ENCODE measurements around the gene ZFX. TPM values are rescaled to one million over a fixed set of nuclear protein-coding genes. Genes with fewer than 3 reads are reported as not detected.

The ZFX gene
- total RNA-seq, result 10 to 100 TPM; 38.8 to 40.4 TPM

GRCh38 chrX:24149351-24150050 is at the start of gene ZFX:
Gene ZFX, plus strand, starts transcription at chrX:24149729. Its CDS starts 23,014 bp downstream, at chrX:24172743.
- peak within 1 kb of the TSS; percentile 93 for H3K4me3 Mint-ChIP-seq
- ChIA-PET CTCF (no interaction called here), POLR2A (no interaction called here)
- DNase-seq (peak; percentile 59), ATAC-seq (peak; percentile 45)
- H3K27me3 Mint-ChIP-seq, result no peaks in the 10 kb centered on the region
- peak within 1 kb of the TSS; percentile 92 for H3K27ac Mint-ChIP-seq
- no peaks in the 10 kb centered on the region for H3K9me3 Mint-ChIP-seq
- peaks cover 51% of the 10 kb centered on the region for H3K4me1 Mint-ChIP-seq (ENCODE audit: low read depth)
- no peak for TF ChIP-seq CTCF (IDR thresholded peaks at IDR 0.05)
- H3K36me3 Mint-ChIP-seq (ENCODE audit: low read depth), result peaks cover 27% of the 10 kb centered on the region
- intact Hi-C loops (cut with micrococcal nuclease), result loop anchor here (5.0 kb wide), 1 partner anchor 67 kb away; no protein-coding TSS in a partner anchor

GRCh38 chrX:24100713-24101112 is 48.8 kb upstream of the ZFX start:
- peak; percentile 28 for DNase-seq
- CTCF ChIA-PET, result interaction anchor here (1.2 kb wide), 1 partner anchor 544 kb away, joined by 3 read pairs; no protein-coding TSS in a partner anchor

GRCh38 chrX:24110069-24110468 is 39.5 kb upstream of the ZFX start:
- intact Hi-C loops (cut with micrococcal nuclease), result no loop called here
- no peak overlapping the region for H3K4me3 Mint-ChIP-seq
- H3K27ac Mint-ChIP-seq, result no peak overlapping the region
- POLR2A ChIA-PET, result no interaction called here
- ATAC-seq (no peak), DNase-seq (no peak)
- H3K36me3 Mint-ChIP-seq (ENCODE audit: low read depth), result no peaks in the 10 kb centered on the region
- H3K4me1 Mint-ChIP-seq (ENCODE audit: low read depth), result no peaks in the 10 kb centered on the region
- no peaks in the 10 kb centered on the region for H3K27me3 Mint-ChIP-seq
- H3K9me3 Mint-ChIP-seq, result no peaks in the 10 kb centered on the region
- TF ChIP-seq CTCF (IDR thresholded peaks at IDR 0.05), result no peak
- CTCF ChIA-PET, result no interaction called here

More at GRCh38 chrX:24100713-24101112, 48.8 kb upstream of the ZFX start:
- no peak for ATAC-seq
- Mint-ChIP-seq H3K4me3 (no peak overlapping the region), H3K36me3 (ENCODE audit: low read depth) (no peaks in the 10 kb centered on the region), H3K4me1 (ENCODE audit: low read depth) (peaks cover 9% of the 10 kb centered on the region), H3K27ac (peak overlapping the region; percentile 34), H3K27me3 (no peaks in the 10 kb centered on the region), H3K9me3 (no peaks in the 10 kb centered on the region)
- no peak for TF ChIP-seq CTCF (IDR thresholded peaks at IDR 0.05)
- intact Hi-C loops (cut with micrococcal nuclease), result no loop called here
- POLR2A ChIA-PET, result no interaction called here

GRCh38 chrX:24113181-24113580 is 36.3 kb upstream of the ZFX start:
- no peaks in the 10 kb centered on the region for H3K36me3 Mint-ChIP-seq (ENCODE audit: low read depth)
- ATAC-seq (no peak), DNase-seq (no peak)
- H3K4me3 Mint-ChIP-seq, result no peak overlapping the region
- no peaks in the 10 kb centered on the region for H3K27me3 Mint-ChIP-seq
- ChIA-PET CTCF (no interaction called here), POLR2A (no interaction called here)
- H3K27ac Mint-ChIP-seq, result no peak overlapping the region
- no peaks in the 10 kb centered on the region for H3K9me3 Mint-ChIP-seq
- H3K4me1 Mint-ChIP-seq (ENCODE audit: low read depth), result no peaks in the 10 kb centered on the region
- intact Hi-C loops (cut with micrococcal nuclease), result no loop called here
- TF ChIP-seq CTCF (IDR thresholded peaks at IDR 0.05), result no peak

- no peaks in the 10 kb centered on the region for H3K36me3 Mint-ChIP-seq (ENCODE audit: low read depth)
- POLR2A ChIA-PET, result no interaction called here
- no peak for TF ChIP-seq CTCF (IDR thresholded peaks at IDR 0.05)
- no peaks in the 10 kb centered on the region for H3K27me3 Mint-ChIP-seq
- DNase-seq (no peak), ATAC-seq (no peak)
- CTCF ChIA-PET, result no interaction called here
- H3K27ac Mint-ChIP-seq, result no peak overlapping the region
- H3K4me3 Mint-ChIP-seq, result no peak overlapping the region
- intact Hi-C loops (cut with micrococcal nuclease), result no loop called here
- H3K4me1 Mint-ChIP-seq (ENCODE audit: low read depth), result no peaks in the 10 kb centered on the region
- H3K9me3 Mint-ChIP-seq, result no peaks in the 10 kb centered on the region
Observed at GRCh38 chrX:24117258-24117657, 32.3 kb upstream of the ZFX start.
